K562 treated with DMSO at 1 percent for 4 hours (cell line): ENCODE results near the gene POU5F2. TPM values are rescaled to one million over a fixed set of nuclear protein-coding genes. Genes with fewer than 3 reads are reported as not detected.

ENCODE experiments used
- total RNA-seq: library from RNA; unstranded; fragments of 300-600 nt; gene quantifications from 2 replicates; pipeline ENCODE4 v1.2.3, GENCODE V29; 2022; ENCODE audit not compliant: insufficient read depth

Gene POU5F2, protein sequence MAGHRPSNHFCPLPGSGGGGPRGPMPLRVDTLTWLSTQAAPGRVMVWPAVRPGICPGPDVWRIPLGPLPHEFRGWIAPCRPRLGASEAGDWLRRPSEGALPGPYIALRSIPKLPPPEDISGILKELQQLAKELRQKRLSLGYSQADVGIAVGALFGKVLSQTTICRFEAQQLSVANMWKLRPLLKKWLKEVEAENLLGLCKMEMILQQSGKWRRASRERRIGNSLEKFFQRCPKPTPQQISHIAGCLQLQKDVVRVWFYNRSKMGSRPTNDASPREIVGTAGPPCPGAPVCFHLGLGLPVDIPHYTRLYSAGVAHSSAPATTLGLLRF
- not detected in 2 replicates for total RNA-seq

DNA sequence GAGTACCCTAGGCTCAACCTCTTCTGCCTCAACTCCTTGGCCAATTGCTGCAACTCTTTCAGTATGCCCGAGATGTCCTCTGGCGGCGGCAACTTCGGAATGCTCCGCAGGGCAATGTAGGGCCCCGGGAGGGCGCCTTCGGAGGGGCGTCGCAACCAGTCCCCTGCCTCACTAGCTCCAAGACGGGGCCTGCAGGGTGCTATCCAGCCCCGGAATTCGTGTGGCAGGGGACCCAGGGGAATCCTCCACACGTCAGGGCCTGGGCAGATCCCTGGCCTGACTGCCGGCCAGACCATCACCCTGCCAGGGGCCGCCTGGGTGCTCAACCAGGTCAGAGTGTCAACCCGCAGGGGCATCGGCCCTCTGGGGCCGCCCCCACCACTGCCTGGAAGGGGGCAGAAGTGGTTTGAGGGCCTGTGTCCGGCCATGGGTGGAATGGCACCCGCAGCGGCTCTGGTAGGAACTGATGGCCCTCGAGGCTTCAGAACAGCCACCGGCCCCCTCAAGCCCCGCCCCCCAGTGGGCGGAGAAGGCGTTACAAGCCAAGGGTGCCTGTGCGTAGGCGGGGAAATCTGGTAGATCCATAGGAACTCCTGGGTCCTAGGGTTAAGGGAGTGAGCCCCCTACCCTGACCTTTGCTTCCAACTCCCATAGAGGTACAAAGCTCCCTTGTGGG, at the start of gene POU5F2:
POU5F2 (minus strand) TSS at position 465 of the 676 bp plus-strand sequence; CDS start at position 428, 37 bp downstream.

Other genes starting within 250 kb of the POU5F2 start
- gene NR2F1-AS1, start 160.4 kb downstream of the POU5F2 start, total RNA-seq: not detected in 2 replicates
- gene NR2F1, start 158.4 kb downstream of the POU5F2 start, total RNA-seq: not detected in 2 replicates